ENCODE results near the gene GMEB2. TPM values are rescaled to one million over a fixed set of nuclear protein-coding genes. Genes with fewer than 3 reads are reported as not detected.

Gene GMEB2
- total RNA-seq, 1 donor from 2014 or later = 16.8 TPM

DNA sequence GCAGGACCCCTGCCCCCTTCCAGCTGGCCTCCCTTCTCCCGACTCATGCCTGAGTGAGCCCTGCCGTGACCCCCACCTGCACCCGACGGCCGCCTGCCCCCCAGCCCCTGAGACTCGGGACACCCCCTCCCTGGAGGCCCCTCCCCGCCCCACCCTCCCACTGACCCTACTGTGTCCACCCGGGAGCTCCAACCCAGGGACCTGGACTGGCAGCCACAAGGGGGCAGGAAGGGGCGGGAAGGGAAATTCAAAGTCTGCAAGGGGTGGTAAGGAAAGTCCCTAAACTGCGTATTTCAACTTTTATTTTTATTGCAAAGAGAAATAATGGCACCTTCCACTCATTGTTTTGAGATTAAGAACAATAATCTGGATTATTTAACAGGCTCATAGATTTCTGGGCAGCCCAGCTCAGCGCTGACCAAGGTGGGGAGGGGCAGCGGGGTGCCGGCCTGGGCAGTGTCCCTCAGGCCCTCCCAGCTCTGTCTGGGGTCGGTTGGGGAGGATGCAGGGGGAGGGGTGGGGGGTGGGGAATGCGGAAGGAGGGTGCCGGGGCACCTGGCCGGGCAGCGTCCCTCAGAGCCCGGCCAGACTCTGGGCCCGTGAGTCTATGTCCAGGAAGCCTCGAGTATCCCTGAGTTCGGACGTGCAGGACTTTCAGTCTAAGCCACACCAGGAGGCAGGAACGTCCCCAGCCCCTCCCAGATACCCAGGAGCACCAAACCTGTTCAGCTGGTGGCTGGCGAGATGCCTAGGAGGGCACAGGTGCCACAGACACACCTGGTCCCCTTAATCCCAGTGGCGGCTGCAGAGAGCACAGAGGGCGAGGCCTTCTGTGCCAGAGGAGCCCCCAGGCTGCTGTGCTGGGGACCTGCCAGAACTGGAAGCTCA, 88.5 kb downstream of the GMEB2 start:
- intact Hi-C loops (cut with micrococcal nuclease) = loop anchor here (1.0 to 5.0 kb wide), 9 partner anchors 42 to 544 kb away; partner anchors contain the start of genes LKAAEAR1 and OPRL1

Other genes with a start within 250 kb of the GMEB2 start
- not detected in 2 replicates for gene KCNQ2, start 154.4 kb downstream of the GMEB2 start, total RNA-seq
- gene EEF1A2, start 128.0 kb downstream of the GMEB2 start, total RNA-seq = 1.2 and 1.6 TPM in 2 replicates
- gene PPDPF, start 106.3 kb downstream of the GMEB2 start, total RNA-seq = 137 and 141 TPM in 2 replicates
- 1.2 TPM in 2 replicates for gene PTK6, start 89.7 kb downstream of the GMEB2 start, total RNA-seq
- not detected in 2 replicates for gene SRMS, start 79.4 kb downstream of the GMEB2 start, total RNA-seq
- 0.27 and 0.49 TPM in 2 replicates for gene FNDC11, start 72.9 kb downstream of the GMEB2 start, total RNA-seq
- 118 and 120 TPM in 2 replicates for gene HELZ2, start 52.9 kb downstream of the GMEB2 start, total RNA-seq
- 14.3 and 15.5 TPM in 2 replicates for gene STMN3, start 26.3 kb upstream of the GMEB2 start, total RNA-seq
- gene RTEL1, start 31.2 kb upstream of the GMEB2 start, total RNA-seq = 43.1 and 47.5 TPM in 2 replicates
- not detected in 2 replicates for gene TNFRSF6B, start 69.6 kb upstream of the GMEB2 start, total RNA-seq
- 67.0 and 74.5 TPM in 2 replicates for gene ARFRP1, start 80.9 kb upstream of the GMEB2 start, total RNA-seq
- gene ZGPAT, start 80.9 kb upstream of the GMEB2 start, total RNA-seq = 46.5 and 50.4 TPM in 2 replicates
- gene LIME1, start 109.6 kb upstream of the GMEB2 start, total RNA-seq = 73.8 and 77.7 TPM in 2 replicates
- gene SLC2A4RG, start 112.7 kb upstream of the GMEB2 start, total RNA-seq = 66.1 and 70.4 TPM in 2 replicates
- gene ZBTB46, start 204.2 kb upstream of the GMEB2 start, total RNA-seq = 0.54 and 0.61 TPM in 2 replicates
- not detected in 2 replicates for gene ABHD16B, start 234.4 kb upstream of the GMEB2 start, total RNA-seq
- 53.8 and 53.9 TPM in 2 replicates for gene TPD52L2, start 238.2 kb upstream of the GMEB2 start, total RNA-seq